ENCODE data around the gene C3orf33. TPM values are rescaled to one million over a fixed set of nuclear protein-coding genes. Genes with fewer than 3 reads are reported as not detected.
"Not testable (repeated sequence)": the region's sequence is repeated elsewhere in the genome, so short reads cannot be mapped to it uniquely, and the experiment has no call there.

Gene C3orf33, protein sequence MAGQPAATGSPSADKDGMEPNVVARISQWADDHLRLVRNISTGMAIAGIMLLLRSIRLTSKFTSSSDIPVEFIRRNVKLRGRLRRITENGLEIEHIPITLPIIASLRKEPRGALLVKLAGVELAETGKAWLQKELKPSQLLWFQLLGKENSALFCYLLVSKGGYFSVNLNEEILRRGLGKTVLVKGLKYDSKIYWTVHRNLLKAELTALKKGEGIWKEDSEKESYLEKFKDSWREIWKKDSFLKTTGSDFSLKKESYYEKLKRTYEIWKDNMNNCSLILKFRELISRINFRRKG
- 2.0 TPM for polyA plus RNA-seq (2013, experiment 1 of 2; ENCODE audit: insufficient read length)
- 2.2 TPM for polyA plus RNA-seq (2013, experiment 2 of 2; ENCODE audit: insufficient read length)

DNA sequence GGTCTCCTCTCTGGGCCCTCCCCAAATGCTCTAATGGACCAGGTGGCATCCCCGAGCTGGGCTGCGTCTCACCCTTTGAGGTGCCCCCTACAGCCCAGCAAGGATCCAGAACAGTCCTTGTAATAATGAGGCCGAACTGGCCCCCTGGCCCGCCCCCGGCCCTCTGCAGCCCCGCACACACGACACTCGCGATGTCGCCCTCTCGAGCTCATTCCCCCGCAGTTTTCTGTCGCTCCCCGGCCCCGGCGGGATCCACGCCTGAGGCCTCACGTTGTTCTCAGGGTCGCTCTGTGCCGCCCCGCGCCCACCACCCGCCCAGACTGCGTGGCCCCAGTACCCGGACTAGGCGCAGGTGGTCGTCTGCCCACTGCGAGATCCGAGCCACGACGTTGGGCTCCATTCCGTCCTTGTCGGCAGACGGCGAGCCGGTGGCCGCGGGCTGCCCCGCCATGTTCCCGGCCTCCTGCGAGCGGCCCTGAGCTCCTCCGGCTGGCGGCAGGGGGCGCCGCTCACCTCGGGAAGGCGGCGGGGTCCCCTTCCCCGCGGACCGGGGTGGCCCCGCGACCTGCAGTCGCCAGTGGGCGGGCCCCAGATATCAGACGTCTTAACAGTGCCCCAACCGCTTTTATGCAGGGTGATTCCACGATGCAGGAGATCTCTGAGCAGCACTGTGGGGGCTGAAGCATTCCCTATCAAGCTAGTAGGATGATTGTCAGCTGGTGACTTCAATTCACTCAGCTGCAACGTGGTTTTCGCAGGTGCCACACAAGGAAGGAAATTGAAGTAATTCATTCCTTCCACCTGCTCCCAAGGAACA, at the start of gene C3orf33:
TSS of gene C3orf33 (minus strand) at position 477 of the 817 bp plus-strand sequence. CDS start at position 451, 26 bp downstream.
- DNase-seq = peak; percentile 52

DNA sequence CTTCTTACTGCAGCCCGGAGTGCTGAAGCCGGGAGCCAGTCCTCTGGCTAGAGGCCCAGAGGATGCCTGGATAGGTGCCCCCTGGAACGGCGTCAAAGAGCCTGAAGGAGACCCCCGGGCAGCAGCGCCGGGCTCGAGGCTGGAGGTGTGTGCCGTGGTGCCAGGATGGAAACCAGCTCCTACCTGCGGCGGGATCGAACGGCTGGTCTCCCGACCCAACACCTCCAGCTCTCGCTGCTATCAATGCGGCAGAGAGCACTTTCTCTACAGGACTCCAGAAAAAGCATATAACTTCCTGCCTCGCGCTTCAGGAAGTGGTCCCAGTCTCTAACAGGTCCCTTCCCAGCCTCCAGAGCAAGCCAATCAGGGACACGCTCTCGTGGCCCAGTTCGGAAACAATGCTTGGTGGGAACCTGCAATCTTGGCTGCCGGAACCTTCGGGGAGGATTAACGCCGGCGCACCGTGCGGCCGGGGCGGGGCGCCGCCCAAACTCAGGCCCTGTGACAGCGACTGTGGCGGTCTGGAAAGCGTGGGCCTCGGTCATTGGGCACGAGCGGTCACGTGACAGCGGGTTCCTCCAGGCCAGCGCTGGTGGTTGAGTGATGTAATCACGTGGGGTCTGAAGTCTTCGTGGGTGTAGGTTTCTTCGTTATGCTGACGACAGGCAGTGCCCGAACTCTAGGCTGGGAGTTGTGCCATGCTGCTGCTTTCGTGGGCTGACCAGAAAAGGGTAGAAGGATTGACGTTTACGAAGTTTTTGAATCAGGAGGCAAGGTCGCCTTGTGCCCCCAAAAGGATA, 48.3 kb upstream of the C3orf33 start, which contains the start of gene SLC33A1:
TSS of gene SLC33A1 (minus strand) at position 287 of the 800 bp plus-strand sequence. CDS start 430 bp downstream, outside the sequence.
- DNase-seq = peak; percentile 100

DNA sequence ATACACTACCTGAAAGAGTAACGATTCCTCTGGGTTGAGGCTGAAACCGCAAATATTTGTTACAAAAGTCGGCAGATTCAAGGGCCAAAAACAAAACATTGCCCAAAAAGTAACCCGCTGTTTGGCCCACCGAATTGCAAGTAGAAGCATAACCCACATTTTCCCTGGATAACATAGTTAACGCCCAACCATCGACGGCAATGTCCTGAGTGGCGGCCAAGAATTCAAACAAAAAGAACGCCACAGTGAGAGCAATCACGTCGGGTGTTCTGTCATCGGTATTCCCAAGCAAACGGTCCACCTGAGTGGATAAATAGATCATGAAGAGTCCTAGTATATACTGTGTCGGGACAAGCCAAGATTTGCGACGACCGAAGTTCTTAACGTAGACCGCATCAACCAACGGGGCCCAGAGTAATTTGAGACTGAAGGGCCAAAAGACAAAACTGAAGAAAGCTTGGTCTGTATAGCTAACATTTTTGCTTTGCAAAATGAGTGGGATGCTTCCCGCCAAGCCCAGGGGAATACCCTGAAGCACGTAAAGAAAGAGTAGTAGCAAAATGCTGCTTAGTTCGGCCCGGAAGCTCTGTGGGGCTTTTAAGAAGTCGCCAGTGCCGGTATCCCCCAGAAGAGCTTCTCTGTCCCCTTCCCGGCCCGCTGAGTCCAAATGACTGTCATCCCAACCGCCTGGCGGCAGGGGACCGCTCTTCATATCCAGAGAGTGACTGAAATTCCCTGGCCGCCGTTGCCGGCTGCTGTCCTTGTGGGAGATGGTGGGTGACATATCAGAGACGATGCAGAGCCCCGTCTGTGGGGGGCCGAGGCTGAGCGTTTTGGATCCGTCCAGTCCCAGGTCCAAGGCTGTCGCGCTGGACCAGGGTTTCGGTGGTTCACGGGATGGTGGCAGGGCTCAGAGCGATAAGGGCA, 47.4 kb upstream of the C3orf33 start:
- peak; percentile 5 for DNase-seq

DNA sequence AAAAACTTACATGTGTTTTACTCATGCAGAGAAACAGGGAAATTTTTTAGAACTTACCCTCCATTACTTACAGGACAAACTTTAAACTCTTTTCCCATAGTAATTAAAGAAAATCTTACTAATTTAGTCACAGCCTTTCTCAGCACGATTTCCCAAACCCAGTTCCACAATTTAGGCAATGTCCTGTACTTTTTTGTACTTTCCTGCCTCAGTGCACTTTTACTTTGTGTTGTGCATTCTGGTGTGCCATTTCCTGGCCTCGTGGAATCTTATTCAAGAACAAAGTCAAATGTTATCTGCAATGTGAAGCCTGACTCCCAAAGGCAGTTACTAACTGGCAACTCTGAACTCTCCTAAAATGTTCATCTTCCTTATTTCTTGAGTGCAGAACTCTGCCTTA, 46.3 kb upstream of the C3orf33 start:
- no peak for DNase-seq

DNA sequence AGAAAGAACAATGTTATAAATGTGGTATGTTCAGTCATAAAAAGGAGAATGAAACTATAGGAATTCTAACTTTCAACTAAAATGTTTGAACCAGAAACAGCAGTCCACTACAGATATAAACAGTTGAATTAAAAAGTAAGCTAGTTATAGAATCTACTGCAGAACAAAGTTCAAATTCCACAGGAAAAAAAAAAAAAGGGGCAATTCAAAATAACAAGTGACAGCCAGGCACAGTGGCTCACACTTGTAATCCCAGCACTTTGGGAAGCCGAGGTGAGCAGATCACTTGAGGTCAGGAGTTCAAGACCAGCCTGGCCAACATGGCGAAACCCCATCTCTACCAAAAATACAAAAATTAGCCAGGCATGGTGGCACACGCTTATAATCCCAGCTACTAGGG, 43.3 kb upstream of the C3orf33 start:
- DNase-seq = not testable (repeated sequence)

DNA sequence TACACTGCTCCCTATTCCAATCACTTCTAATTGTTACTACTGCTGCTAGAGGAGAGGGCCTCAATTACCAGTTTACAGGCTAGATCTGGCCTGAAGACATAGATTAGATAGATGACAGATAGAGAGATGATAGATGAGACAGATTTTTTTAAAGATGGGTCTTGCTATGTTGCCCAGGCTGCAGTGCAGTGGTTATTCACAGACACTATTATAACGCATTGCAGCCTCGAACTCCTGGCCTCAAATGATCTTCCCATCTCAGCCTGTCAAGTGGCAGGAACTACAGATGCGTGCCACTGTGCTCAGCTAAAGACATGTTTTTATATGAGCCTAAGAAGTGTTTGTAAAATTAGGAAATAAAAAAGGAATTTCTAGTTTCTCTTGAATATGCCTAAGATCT, 41.9 kb upstream of the C3orf33 start:
- DNase-seq = no peak

DNA sequence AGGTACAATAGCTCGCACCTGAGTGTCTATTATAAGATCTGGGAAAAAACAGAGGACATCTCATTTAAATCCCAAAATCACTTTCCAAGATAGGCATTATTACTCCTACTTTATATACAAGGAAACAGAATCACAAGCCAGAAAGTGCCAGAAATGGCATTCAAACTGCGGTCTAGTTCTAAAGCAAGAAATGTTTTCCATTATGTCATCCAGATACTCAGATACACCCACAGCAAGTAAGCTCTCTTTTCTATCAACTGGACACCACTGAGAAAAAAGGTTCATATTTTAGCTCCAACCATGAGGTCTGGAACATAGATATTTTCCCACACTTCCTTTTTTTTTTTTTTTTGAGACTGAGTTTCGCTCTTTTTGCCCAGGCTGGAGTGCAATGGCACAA, 40.0 kb upstream of the C3orf33 start:
- no peak for DNase-seq

DNA sequence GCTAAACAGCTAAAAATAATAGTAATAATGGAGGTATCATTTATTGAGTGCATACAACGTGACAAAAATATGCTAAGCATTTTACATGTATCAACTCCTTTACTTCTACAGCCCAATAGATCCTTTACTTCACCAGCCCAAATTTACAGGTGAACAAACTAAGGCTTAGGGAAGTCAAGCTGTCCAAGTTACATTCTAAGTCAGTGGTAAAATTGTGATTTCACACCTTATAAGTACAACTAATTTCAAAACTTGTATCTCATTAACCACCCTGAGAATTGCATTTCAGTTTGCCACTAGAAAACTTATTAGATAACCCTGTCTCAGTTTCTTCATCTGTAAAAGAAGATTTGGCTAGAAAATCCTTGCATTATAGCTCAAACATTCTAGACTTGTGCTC, 37.5 kb upstream of the C3orf33 start:
- DNase-seq = no peak

DNA sequence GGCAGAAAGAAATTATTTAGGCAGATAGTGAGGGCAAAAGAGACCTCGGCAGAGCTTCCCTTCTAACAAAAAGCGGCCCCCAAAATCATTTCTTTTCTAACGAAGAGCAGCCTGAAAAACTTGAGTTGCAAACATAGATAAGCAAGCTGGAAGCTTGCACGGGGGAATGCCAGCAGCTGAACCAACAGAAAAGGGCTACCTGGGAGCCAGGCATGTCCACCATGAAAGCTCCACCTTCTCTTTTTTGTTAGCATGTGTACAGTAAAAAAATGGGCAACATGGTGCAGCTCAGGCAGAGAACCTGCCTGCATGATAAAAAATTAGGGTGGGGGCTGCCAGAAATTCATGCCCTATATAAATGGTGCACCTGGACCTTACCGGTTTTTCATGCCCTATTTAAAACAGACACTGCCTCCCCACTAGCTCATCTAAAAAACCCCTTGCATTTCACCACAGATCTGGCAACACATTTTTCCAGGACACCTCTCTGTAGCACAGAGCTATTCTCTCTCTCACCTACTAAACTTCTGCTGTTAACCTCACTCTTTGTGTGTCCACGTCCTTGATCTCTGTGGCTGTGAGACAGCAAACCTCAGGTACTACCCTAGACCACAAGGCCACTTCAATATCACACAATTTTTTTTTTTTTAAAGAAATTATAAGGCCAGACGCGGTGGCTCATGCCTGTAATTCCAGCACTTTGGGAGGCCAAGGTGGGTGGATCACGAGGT, 29.4 kb upstream of the C3orf33 start:
- no peak for DNase-seq

DNA sequence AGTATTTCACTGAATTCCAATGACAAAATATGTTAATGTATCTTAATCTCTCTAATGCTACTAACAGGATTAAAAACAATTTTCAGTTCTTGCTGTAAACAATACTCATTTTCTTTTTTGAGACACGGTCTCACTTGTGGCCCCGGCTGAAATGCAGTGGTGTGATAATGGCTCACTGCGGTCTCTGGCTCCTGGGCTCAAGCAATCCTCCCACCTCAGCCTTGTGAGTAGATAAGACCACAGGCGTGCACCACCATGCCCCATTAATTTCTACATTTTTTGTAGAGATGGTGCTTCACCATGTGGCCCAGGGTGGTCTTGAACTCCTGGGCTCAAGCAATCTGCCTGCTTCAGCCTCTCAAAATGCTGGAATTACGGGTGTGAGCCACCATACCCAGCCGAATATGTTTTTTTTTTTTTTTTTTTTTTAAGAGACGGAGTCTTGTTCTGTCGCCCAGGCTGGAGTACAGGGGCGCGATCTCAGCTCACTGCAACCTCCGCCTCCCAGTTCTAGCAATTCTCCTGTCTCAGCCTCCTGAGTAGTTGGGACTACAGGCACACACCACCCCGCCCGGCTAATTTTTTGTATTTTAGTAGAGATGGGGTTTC, 22.5 kb upstream of the C3orf33 start:
- DNase-seq = not testable (repeated sequence)

DNA sequence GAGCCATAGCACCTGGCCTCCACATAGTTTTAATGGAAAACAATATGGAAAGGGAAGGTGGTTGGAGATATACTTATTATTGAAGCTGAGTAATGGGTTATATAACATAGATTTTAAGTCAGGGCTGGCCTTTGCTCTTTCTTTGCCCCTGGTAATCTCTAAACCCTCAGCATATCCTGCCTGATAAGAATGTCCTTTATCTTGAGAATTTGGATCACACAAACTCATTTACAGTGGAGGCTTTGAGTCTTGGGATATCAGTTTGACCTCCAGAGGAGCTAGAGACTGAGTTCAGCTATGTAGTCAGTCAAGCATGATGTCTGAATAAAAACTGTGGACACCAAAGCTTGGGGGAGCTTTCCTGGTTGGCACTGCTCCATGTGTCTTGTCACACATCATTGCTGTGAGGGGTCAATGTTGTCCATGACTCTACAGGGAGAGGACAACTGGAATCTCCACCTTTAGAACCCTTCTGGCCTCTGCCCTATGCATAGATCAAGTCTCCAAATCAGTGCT, 9.0 kb upstream of the C3orf33 start:
- no peak for DNase-seq

DNA sequence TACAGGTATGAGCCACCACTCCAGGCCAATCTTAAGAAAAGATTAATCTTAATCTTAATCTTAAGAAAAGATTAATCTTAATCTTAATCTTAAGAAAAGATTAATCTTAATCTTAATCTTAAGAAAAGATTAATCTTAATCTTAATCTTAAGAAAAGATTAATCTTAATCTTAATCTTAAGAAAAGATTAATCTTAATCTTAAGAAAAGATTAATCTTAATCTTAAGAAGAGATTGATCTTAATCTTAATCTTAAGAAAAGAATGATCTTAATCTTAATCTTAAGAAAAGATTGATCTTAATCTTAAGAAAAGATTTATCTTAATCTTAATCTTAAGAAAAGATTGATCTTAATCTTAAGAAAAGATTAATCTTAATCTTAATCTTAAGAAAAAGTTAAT, 7.1 kb upstream of the C3orf33 start:
- DNase-seq = not testable (repeated sequence)

DNA sequence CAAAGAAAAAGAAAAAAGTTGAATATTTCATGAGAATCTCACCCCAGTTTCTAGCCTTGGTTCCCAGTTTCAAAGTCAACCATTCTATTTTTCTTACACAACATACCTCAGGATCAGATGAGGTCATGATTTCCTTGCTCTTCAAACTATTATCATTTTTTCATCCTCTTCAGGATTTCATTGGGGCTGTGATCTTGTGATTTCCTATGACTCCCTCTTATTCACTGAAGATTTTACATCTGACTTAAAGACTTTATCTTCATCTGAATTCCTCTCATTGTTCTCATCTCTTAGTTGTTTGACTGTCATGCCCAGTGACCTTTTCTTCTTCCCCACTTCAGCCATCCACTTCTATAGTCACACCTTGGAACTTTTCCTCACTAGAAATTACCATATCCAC, 3.1 kb upstream of the C3orf33 start:
- DNase-seq = peak; percentile 1

DNA sequence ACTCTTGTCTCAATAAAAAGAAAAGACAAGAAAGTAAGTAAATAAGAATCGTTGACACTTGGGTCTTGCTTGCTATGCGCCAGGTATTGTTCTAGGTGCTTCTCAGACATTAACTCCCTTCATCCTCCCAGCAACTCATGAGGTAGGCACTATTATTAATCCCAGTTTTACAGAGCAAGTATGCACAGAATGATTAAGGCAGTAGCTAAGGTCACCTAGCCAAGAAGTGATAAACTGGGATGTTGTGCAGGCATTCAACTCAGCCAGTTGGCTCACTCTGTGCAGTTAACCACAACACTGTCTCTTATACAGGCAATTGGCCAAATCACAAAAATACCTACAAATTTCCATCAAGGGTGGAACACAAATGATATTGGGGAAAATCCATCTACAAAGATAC, 1.7 kb upstream of the C3orf33 start:
- peak; percentile 4 for DNase-seq

DNA sequence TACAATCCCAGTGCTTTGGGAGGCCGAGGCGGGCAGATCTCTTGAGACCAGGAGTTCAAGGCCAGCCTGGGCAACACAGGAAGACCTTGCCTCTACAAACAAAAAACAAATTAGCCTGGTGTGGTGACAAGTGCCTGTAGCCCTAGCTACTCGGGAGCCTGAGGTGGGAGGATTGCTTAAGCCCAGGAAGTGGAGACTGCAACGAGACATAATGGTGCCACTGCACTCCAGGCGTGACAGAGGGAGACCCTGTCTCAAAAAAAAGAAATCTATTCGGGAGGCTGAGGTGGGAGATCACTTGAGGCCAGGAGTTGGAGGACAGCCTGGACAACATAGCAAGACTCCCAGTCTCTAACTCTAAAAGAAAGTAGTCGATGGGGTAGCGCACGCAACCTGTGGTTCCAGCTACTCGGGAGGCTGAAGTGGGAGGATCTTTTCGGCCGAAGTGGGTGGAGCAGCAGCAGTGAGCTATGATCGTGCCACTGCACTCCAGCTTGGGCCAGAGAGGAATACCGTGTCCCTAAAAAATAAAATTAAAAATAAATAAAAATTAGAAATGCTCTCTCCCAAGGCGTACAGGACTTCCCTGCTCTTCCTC, 775 bp downstream of the C3orf33 start:
- DNase-seq = peak; percentile 13

DNA sequence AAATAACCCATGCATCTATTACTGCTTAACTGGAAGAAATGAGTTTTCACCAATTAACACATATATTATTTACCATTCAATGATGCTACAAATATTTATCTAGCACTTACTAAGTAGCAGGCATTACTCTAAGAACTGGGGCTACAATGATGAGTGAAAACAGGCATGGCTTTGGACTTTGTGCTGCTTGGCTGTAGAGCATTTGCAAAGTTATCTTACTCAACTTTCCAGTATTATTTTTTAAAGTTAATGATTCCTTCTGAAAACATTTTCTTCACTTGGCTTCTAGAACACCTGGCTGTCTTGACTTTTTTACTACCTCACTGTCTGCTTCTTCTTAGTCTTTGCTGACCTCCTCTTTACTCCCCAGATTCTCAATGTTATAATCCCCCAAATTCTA, 1.8 kb downstream of the C3orf33 start:
- DNase-seq = no peak

DNA sequence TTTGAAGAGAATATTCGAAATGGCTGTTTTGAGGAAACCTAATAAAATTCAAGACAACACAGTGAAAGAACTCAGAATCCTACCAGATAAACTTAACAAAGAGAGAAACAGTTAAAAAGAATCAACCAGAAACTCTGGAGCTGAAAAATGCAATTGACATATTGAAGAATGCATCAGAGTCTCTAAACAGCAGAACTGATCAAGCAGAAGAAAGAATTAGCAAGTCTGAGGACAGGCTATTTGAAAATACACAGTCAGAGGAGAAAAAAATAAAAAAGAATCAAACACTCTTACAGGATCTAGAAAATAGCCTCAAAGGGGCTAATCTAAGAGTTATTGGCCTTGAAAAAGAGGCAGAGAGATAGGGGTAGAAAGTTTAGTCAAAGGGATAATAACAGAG, 13.5 kb downstream of the C3orf33 start:
- DNase-seq = no peak

DNA sequence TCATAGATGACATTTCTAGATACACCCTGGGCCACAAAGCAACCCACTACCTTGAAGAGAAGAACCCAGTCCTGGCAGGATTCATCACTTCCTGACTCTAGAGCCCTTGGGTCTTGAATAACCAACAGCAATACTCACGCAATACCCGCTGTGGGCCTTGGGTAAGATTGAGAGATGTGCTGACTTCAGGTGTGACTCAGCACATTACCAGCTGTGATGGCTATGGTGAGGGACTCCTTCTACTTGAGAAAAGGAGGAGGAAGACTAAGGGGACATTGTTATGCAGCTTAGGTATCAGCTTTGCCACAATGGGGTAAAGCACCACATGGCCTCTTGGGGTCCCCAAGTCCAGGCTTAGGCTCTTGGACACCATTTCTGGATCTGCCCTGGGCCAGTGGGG, 14.9 kb downstream of the C3orf33 start:
- peak; percentile 11 for DNase-seq

DNA sequence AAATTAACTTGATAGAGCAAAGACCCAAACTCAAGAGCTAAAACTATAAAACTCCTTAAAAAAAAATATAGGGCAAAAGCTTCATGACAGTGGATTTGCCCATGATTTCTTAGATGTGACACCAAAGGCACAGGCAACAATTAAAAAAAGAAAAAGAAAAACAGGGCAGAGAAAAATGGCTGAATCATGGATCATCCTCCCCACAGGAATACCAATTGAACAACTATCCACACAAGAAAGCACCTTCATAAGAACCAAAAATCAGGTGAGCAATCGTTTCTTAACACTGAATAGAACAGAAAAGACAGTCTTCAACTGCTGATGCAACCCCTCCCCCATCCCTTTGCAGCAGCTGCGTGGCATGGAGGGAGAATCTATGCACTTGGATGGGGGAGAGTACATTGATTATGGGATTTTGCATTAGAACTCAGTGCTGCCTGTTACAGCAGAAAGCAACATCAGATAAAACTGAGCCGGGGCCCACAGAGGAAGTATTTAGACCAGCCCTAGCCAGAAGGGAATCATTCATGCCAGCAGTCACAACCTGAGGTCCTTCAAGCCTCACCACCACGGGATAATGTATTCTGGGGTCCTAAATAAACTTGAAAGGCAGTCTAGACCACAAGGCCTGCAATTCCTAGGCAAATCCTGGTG, 15.7 kb downstream of the C3orf33 start:
- DNase-seq = no peak

Data from fibroblast of skin of abdomen (primary cell).